Stimulated activated naive CD4-positive, alpha-beta T cell treated with Interleukin-2 at 50 U/mL for 16 hours (primary cell): ENCODE data around the gene JOSD2.

Source experiments
- DNase-seq: peaks from one replicate; lab custom pipeline; 2025; lab: John Stamatoyannopoulos, UW

The JOSD2 gene

GRCh38 chr19:50493171-50493570 is 17.8 kb downstream of the JOSD2 start:
- no peak for DNase-seq

DNA sequence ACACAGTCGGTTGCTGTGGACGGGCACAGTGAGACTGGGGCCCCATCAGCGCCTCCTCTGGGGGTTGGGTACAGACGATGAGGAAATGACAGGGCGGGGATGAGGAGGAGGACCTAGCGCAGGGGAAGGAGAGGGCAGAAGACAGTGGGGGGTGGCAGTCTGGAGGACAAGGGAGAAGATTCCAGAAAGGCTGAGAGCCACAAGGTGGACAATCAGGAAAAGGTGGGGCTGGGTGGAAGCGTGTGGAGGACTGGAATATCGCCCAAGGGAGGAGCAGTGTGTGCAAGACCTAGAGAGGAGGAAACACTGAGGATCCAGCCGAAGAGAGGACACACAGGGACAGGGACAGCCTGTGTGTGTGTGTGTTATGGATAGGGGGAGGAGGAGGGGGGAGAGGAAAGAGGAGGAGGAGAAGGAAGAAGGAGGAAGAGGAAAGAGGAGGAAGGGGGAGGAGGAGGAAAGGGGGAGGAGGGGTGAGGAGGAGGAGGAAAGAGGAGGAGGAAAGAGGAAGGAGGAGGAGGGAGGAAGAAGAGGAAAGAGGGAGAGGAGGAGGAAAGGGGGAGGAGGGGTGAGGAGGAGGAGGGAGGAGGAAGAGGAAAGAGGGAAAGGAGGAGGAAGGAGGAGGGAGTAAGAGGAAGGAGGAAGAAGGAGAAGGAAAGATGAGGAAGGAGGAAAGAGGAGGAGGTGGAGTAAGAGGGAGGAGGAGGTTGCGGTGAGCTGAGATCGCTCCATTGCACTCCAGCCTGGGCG is 18.5 kb downstream of the JOSD2 start:
- DNase-seq, result peak; percentile 12

GRCh38 chr19:50490991-50491472 is 20.0 kb downstream of the JOSD2 start:
- no peak for DNase-seq

GRCh38 chr19:50490411-50490811 is 20.6 kb downstream of the JOSD2 start:
- no peak for DNase-seq

- DNase-seq, result no peak
Observed at GRCh38 chr19:50489461-50490011, 21.5 kb downstream of the JOSD2 start.

GRCh38 chr19:50488389-50489194 is 22.4 kb downstream of the JOSD2 start:
- no peak for DNase-seq

DNA sequence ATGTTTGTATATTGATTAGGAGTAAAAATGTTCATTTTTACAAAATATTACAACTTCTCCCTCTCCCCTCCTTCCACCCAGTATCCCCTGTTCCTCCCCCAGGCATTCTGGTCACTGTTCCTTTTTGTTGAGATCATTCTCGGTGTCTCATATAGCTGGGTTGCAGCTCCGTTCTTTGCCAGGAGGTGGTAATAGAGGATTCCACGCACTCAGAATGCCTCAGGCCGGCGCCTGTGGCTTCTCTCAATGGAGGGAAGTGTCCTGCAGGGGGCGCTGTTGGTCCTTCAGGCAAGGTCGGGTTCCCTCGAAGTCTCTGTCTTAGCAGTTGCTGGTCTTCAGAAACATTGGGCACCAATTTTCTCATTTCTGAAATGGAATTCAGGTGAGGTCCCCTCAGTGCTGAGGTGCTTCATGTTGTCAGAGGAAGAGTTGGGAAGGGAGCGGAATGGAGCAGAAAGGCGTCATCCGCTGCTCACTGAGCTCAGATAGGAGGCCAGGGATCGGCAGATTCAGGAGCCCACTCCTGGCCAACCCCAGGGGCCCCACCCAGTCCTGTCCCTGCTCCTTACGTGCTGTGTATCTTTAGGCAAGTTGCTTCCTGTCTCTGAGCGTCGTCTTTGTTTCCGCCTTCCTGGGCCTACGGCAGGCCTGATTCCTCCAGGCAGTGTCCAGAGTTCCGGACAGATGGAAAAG is 24.0 kb downstream of the JOSD2 start:
- peak; percentile 14 for DNase-seq

GRCh38 chr19:50485284-50485955 is 25.6 kb downstream of the JOSD2 start:
- no peak for DNase-seq

DNA sequence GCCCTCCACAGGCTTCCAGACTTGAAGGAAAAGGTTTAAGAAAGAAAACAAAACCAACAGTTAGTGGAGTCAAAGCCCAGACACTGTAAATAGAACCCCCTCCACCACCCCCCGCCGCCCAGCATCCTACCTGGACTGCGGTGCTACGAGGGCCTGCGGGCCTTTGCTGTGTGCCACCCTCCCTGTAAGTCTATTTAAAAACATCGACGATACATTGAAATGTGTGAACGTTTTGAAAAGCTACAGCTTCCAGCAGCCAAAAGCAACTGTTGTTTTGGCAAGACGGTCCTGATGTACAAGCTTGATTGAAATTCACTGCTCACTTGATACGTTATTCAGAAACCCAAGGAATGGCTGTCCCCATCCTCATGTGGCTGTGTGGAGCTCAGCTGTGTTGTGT is 28.1 kb downstream of the JOSD2 start:
- no peak for DNase-seq

DNA sequence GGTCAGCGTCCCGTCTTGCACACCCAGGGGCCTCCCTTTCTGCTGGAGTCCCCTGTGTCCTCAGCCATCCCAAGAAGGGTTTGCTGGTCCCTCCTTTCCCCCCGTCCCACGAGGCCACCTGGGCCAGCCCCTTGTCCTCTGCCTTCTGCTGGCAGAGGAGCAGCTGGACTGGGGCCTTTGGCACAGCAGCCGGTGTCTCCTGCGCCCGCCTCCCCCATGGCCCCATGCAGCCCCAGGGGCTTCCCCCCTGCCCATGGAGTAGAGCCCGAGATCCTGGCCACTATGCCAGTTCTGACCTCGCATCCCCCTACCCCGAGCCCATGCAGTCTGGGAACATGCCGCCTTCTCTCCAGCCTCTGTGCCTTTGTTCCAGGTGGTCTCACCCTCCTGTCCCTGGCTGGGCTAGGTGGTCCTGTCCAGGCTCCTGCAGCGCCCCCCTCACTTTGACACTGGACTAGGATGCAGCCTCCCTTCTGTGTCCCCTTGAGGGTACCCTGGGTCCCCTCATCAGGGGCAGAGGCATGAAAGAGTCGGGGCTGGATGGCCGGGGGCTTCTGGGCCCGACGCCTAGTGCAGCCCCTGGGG is 28.6 kb downstream of the JOSD2 start:
- DNase-seq, result no peak

DNA sequence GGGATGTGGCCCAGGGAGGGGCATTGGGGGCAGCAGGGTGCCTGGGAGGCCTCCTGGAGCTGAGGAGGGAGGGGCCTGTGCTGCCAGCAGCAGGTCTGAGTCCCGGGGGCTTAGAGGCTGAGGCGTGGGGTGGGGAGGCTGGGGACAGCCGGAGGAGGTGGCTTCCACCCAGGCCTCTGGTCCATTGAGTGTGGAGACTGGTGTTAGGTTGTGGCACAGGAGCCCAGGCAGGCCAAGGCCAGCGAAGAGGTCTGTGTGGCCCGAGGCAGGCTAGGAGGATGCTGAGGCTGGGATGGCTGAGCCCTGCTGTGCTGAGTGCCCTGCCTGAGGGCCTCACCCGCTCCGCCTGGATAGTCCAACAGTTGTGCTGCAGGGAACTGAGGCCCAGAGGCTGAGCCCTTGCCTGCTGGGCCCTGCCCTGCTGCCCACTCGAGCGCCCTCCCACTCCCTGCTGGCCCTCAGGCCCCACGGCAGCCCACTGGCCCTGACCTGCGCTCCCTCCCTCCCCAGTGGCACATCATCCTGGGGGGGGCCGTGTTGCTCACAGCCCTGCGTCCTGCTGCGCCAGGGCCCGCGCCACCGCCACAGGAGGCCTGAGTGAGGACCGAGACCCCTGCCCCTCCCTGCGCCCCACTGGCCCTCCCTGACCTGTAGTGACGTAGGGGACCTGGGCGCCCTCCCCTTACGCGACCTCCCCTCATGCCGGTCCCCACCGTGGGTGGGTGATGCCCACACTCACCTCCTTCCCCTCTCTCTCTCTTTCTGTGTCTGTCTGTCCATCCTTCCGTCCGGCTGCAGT is 29.4 kb downstream of the JOSD2 start:
- no peak for DNase-seq

DNA sequence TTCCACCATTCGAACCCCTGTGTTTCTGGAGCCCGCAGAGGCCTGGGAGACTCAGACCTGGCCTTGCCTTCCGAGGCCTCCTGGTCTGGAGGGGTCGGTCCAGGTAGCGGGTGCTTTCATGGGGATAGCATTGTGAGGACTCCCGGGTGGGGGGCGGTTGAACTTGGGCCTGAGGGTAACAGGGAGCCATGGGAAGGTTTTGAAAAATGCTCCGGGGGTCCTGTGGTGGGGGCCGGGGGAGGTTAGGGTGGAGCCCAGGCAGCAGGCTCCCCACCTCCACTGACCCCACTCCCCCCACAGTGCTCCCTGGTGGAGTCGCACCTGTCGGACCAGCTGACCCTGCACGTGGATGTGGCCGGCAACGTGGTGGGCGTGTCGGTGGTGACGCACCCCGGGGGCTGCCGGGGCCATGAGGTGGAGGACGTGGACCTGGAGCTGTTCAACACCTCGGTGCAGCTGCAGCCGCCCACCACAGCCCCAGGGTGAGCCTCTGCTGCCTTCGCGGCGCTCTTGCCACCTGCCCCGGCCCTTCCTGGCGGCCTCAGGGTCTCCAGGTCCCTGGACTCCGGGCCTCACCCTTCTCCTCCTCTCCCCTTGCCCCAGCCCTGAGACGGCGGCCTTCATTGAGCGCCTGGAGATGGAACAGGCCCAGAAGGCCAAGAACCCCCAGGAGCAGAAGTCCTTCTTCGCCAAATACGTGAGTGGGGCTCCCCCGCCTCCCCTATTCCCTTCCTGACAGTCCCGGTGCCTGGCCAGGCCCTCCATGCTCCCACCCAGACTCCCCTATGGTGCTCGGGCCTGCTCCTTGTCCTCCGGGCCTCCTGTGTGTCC is 30.5 kb downstream of the JOSD2 start:
- no peak for DNase-seq

GRCh38 chr19:50479761-50480251 is 31.2 kb downstream of the JOSD2 start:
- no peak for DNase-seq

GRCh38 chr19:50478901-50479715 is 31.9 kb downstream of the JOSD2 start:
- DNase-seq, result no peak

GRCh38 chr19:50477751-50478515 is 33.1 kb downstream of the JOSD2 start:
- no peak for DNase-seq

DNA sequence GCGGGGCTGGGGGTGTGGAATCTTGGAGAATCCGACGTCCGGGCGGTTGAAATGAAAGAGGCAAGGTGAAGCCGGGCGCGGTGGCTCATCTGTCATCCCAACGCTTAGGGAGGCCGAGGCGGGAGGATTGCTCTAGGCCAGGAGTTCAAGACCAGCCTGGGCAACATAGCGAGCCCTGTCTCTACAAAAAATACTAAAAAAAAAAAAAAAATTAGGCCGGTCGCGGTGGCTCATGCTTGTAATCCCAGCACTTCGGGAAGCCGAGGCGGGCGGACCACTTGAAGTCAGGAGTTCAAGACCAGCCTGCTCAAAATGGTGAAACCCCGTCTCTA is 34.1 kb downstream of the JOSD2 start:
- no peak for DNase-seq

GRCh38 chr19:50476224-50476906 is 34.6 kb downstream of the JOSD2 start, which contains the start of the genes EMC10 and GARIN5A:
TSS of gene EMC10 (plus strand) at chr19:50476507. CDS start at chr19:50476545, 38 bp downstream.
TSS of gene GARIN5A (minus strand) at chr19:50476848. CDS start at chr19:50476388, 460 bp downstream.
- DNase-seq, result peak; percentile 90
